H9 (cell line): ENCODE results near the gene ZFYVE28. TPM values are rescaled to one million over a fixed set of nuclear protein-coding genes. Genes with fewer than 3 reads are reported as not detected.

Source experiments
- DNase-seq: peaks from one replicate; pipeline ENCODE4 v3.0.0-alpha.2; 2017
- H2AFZ ChIP-seq: one replicate; pipeline ENCODE4 v1.6.1; 2013; ENCODE audit warnings: mild to moderate bottlenecking, low read length, control low read depth, moderate library complexity
- H2AK5ac ChIP-seq: 2 replicates; pipeline ENCODE4 v1.6.1; 2013; ENCODE audit warnings: low read length, control low read depth, mixed read lengths; ENCODE audit not compliant: insufficient read length
- H2BK120ac ChIP-seq: one replicate; pipeline ENCODE4 v1.6.1; 2013; ENCODE audit warnings: low read depth, mild to moderate bottlenecking, low read length, control low read depth, inconsistent platforms; ENCODE audit not compliant: poor library complexity, severe bottlenecking
- H2BK12ac ChIP-seq: 2 replicates; pipeline ENCODE4 v1.6.1; 2013; ENCODE audit warnings: low read length, control low read depth, mixed read lengths, low read depth; ENCODE audit not compliant: insufficient read length
- H2BK15ac ChIP-seq: 2 replicates; pipeline ENCODE4 v1.6.1; 2013; ENCODE audit warnings: low read depth, low read length, control low read depth
- H2BK20ac ChIP-seq: one replicate; pipeline ENCODE4 v1.6.1; 2013; ENCODE audit warnings: low read depth, mild to moderate bottlenecking, low read length, control low read depth, inconsistent platforms; ENCODE audit not compliant: poor library complexity, severe bottlenecking
- H2BK5ac ChIP-seq: 2 replicates; pipeline ENCODE4 v1.6.1; 2013; ENCODE audit warnings: low read length, control low read depth, mixed read lengths; ENCODE audit not compliant: insufficient read length
- H3K14ac ChIP-seq: 2 replicates; pipeline ENCODE4 v1.6.1; 2013; ENCODE audit warnings: low read length, control low read depth; ENCODE audit not compliant: insufficient read depth
- H3K18ac ChIP-seq: 2 replicates; pipeline ENCODE4 v1.6.1; 2013; ENCODE audit warnings: low read depth, mild to moderate bottlenecking, mixed read lengths, low read length, control low read depth; ENCODE audit not compliant: insufficient read length
- H3K23ac ChIP-seq: 2 replicates; pipeline ENCODE4 v1.6.1; 2013; ENCODE audit warnings: low read length, control low read depth, mixed read lengths, low read depth; ENCODE audit not compliant: insufficient read length
- H3K23me2 ChIP-seq: 2 replicates; pipeline ENCODE4 v1.6.1; 2013; ENCODE audit warnings: low read depth, mild to moderate bottlenecking, mixed read lengths, low read length, control low read depth; ENCODE audit not compliant: insufficient read length, poor library complexity, severe bottlenecking
- H3K27ac ChIP-seq: 2 replicates; pipeline ENCODE4 v1.5.1; 2013; ENCODE audit warnings: low read length, control low read depth, mixed read lengths, low read depth; ENCODE audit not compliant: insufficient read length
- H3K27me3 ChIP-seq: 2 replicates; pipeline ENCODE4 v1.6.1; 2013; ENCODE audit warnings: low read length, control low read depth, inconsistent platforms; ENCODE audit not compliant: insufficient read depth
- H3K4ac ChIP-seq: 2 replicates; pipeline ENCODE4 v1.6.1; 2013; ENCODE audit warnings: low read depth, mild to moderate bottlenecking, control low read depth, inconsistent platforms, low read length, moderate library complexity
- H3K4me1 ChIP-seq: 2 replicates; pipeline ENCODE4 v1.6.1; 2013; ENCODE audit warnings: low read length, control low read depth, inconsistent platforms; ENCODE audit not compliant: insufficient read depth
- H3K4me2 ChIP-seq: 2 replicates; pipeline ENCODE4 v1.6.1; 2013; ENCODE audit warnings: low read length, control low read depth, mixed read lengths; ENCODE audit not compliant: insufficient read length, insufficient read depth
- H3K56ac ChIP-seq: 2 replicates; pipeline ENCODE4 v1.6.1; 2013; ENCODE audit warnings: low read depth, mild to moderate bottlenecking, mixed read lengths, low read length, control low read depth; ENCODE audit not compliant: insufficient read length
- H3K79me1 ChIP-seq: 2 replicates; pipeline ENCODE4 v1.6.1; 2013; ENCODE audit warnings: low read depth, mild to moderate bottlenecking, moderate library complexity, low read length, control low read depth, inconsistent platforms; ENCODE audit not compliant: insufficient read depth, poor library complexity, severe bottlenecking
- H3K79me2 ChIP-seq: 2 replicates; pipeline ENCODE4 v1.6.1; 2013; ENCODE audit warnings: low read length, control low read depth, inconsistent platforms; ENCODE audit not compliant: insufficient read depth
- H3K9ac ChIP-seq: 2 replicates; pipeline ENCODE4 v1.6.1; 2013; ENCODE audit warnings: low read length, control low read depth, mixed read lengths; ENCODE audit not compliant: insufficient read length; ENCODE audit errors: extremely low read depth
- H3K9me3 ChIP-seq: one replicate; pipeline ENCODE4 v1.6.1; 2013; ENCODE audit warnings: low read depth, low read length, inconsistent platforms; ENCODE audit not compliant: control insufficient read depth
- H3T11ph ChIP-seq: one replicate; pipeline ENCODE4 v1.6.1; 2013; ENCODE audit warnings: mild to moderate bottlenecking, low read length, control low read depth, inconsistent platforms
- H4K20me1 ChIP-seq: one replicate; pipeline ENCODE4 v1.6.1; 2013; ENCODE audit not compliant: control insufficient read depth, insufficient read length, insufficient read depth
- H4K5ac ChIP-seq: 2 replicates; pipeline ENCODE4 v1.6.1; 2013; ENCODE audit warnings: low read depth, mild to moderate bottlenecking, mixed read lengths, low read length, control low read depth; ENCODE audit not compliant: insufficient read length
- H4K8ac ChIP-seq: replicated peaks from 2 replicates; pipeline ENCODE4 v1.6.1; 2013; ENCODE audit warnings: low read length, control low read depth, mixed read lengths, low read depth; ENCODE audit not compliant: insufficient read length
- H4K91ac ChIP-seq: 2 replicates; pipeline ENCODE4 v1.6.1; 2013; ENCODE audit warnings: low read depth, mild to moderate bottlenecking, moderate library complexity, mixed read lengths, low read length, control low read depth; ENCODE audit not compliant: insufficient read length
- H3K27ac Mint-ChIP-seq, 3 experiments: 2 replicates in 2 of 3; 3 replicates in 1 of 3; pipeline ENCODE4 v1.8.0; 2020 to 2021; ENCODE audit warnings: mixed read lengths in 3 of 3, mild to moderate bottlenecking in 1 of 3, moderate library complexity in 1 of 3
- H3K27me3 Mint-ChIP-seq: 2 replicates; pipeline ENCODE4 v1.8.0; 2021; ENCODE audit warnings: low read depth, mild to moderate bottlenecking, moderate library complexity, mixed read lengths
- H3K36me3 Mint-ChIP-seq, 3 experiments: 2 replicates in 2 of 3; 3 replicates in 1 of 3; pipeline ENCODE4 v1.8.0; 2020 to 2021; ENCODE audit warnings: low read depth in 3 of 3, mixed read lengths in 3 of 3; ENCODE audit not compliant: insufficient read depth in 1 of 3
- H3K4me1 Mint-ChIP-seq, 2 experiments: 2 replicates each; pipeline ENCODE4 v1.8.0; 2020; ENCODE audit warnings: mixed read lengths in 2 of 2
- H3K4me3 Mint-ChIP-seq, 2 experiments: 2 replicates in 1 of 2; 3 replicates in 1 of 2; pipeline ENCODE4 v1.8.0; 2020 to 2021; ENCODE audit warnings: mild to moderate bottlenecking in 2 of 2, mixed read lengths in 2 of 2, moderate library complexity in 1 of 2
- H3K9me3 Mint-ChIP-seq, 2 experiments: 2 replicates in 1 of 2; 3 replicates in 1 of 2; pipeline ENCODE4 v1.8.0; 2020; ENCODE audit warnings: mild to moderate bottlenecking in 2 of 2, mixed read lengths in 2 of 2, moderate library complexity in 1 of 2
- WGBS: extraction: QIAGEN DNeasy Blood & Tissue Kit; methylation state at CpG from one replicate; pipeline ENCODE4 v1.1.7; 2013; ENCODE audit warnings: missing lambda C conversion rate, low lambda C conversion rate, mixed read lengths; ENCODE audit not compliant: insufficient read length; ENCODE audit errors: extremely low coverage; 5-methylcytosine and 5-hydroxymethylcytosine counted together
- total RNA-seq: library from RNA; stranded (reverse); gene quantifications from 2 replicates; pipeline ENCODE4 v1.2.1, GENCODE V29; 2021
- TF ChIP-seq, protein P1 (sequence below): fragments of 200-600 bp; sonication (generic); conservative IDR thresholded peaks from 3 replicates; pipeline ENCODE4 v1.8.0; 2021; ENCODE audit warnings: antibody characterized with exemption, mild to moderate bottlenecking

The ZFYVE28 gene
- total RNA-seq, 1 experiment from 2014 or later = 0.98 TPM

DNA sequence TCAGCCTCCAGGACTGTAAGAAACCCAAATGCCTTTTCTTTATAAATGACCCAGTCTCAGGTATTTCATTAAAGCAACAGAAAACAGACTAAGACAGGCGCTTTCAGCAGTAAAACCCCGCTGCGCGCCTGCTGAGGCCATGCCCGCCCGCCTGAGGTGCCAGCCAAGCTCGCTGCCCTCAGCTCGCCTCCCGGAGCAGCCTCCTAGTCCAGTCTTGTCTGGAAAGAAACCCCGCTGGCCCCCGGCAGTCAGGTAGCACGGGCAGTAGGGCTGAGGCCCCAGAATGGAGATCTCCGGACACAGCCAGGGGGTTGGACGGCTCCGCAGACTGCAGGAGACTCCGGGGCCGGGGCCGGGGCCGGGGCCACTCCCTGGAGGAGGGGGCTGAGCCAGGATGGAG is 31.7 kb downstream of the ZFYVE28 start:
- WGBS = no CpG with 5 or more reads among the region's 19 CpGs
- no peaks in the 10 kb centered on the region for H3K79me2 ChIP-seq
- TF ChIP-seq, protein P1, sequence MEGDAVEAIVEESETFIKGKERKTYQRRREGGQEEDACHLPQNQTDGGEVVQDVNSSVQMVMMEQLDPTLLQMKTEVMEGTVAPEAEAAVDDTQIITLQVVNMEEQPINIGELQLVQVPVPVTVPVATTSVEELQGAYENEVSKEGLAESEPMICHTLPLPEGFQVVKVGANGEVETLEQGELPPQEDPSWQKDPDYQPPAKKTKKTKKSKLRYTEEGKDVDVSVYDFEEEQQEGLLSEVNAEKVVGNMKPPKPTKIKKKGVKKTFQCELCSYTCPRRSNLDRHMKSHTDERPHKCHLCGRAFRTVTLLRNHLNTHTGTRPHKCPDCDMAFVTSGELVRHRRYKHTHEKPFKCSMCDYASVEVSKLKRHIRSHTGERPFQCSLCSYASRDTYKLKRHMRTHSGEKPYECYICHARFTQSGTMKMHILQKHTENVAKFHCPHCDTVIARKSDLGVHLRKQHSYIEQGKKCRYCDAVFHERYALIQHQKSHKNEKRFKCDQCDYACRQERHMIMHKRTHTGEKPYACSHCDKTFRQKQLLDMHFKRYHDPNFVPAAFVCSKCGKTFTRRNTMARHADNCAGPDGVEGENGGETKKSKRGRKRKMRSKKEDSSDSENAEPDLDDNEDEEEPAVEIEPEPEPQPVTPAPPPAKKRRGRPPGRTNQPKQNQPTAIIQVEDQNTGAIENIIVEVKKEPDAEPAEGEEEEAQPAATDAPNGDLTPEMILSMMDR = no peak
- no peak for DNase-seq
- H3K18ac ChIP-seq = no peak overlapping the region
- H2BK120ac ChIP-seq = no peak overlapping the region
- no peak overlapping the region for H3K23ac ChIP-seq
- no peaks in the 10 kb centered on the region for H3K9me3 ChIP-seq
- H3K4me2 ChIP-seq = no peak overlapping the region
- no peak overlapping the region for H3T11ph ChIP-seq
- H4K8ac ChIP-seq = no peak overlapping the region
- no peak overlapping the region for H2BK20ac ChIP-seq
- no peak overlapping the region for H2AK5ac ChIP-seq
- Mint-ChIP-seq H3K4me1 (peaks cover 32 to 34% of the 10 kb centered on the region in 2 experiments), H3K9me3 (no peaks in the 10 kb centered on the region; a peak in 1 of 5 replicates), H3K36me3 (no peaks in the 10 kb centered on the region; a peak in 1 of 7 replicates), H3K4me3 (no peak overlapping the region), H3K27me3 (peaks cover 14% of the 10 kb centered on the region), H3K27ac (no peak overlapping the region)
- no peak overlapping the region for H2BK15ac ChIP-seq
- H3K4me1 ChIP-seq = 0 out of 2 replicates have a peak, but pooled peaks cover 4% of the 10 kb centered on the region
- no peak overlapping the region for H2BK5ac ChIP-seq
- no peak overlapping the region for H3K9ac ChIP-seq
- H3K56ac ChIP-seq = no peak overlapping the region
- H3K79me1 ChIP-seq = no peaks in the 10 kb centered on the region
- no peak overlapping the region for H4K5ac ChIP-seq
- H2BK12ac ChIP-seq = no peak overlapping the region
- H3K27me3 ChIP-seq = no peaks in the 10 kb centered on the region
- H2AFZ ChIP-seq = no peak overlapping the region
- H4K91ac ChIP-seq = no peak overlapping the region
- no peaks in the 10 kb centered on the region for H3K23me2 ChIP-seq
- no peak overlapping the region for H3K4ac ChIP-seq
- H4K20me1 ChIP-seq = peaks cover 2% of the 10 kb centered on the region
- H3K14ac ChIP-seq = no peak overlapping the region
- no peak overlapping the region for H3K27ac ChIP-seq
